ENCODE measurements around the gene ENOX1.
A peak's percentile ranks its signal among the peaks of the same experiment; 100 is the strongest.
"Not testable (repeated sequence)": the region's sequence is repeated elsewhere in the genome, so short reads cannot be mapped to it uniquely, and the experiment has no call there.

ENOX1 gene

DNA sequence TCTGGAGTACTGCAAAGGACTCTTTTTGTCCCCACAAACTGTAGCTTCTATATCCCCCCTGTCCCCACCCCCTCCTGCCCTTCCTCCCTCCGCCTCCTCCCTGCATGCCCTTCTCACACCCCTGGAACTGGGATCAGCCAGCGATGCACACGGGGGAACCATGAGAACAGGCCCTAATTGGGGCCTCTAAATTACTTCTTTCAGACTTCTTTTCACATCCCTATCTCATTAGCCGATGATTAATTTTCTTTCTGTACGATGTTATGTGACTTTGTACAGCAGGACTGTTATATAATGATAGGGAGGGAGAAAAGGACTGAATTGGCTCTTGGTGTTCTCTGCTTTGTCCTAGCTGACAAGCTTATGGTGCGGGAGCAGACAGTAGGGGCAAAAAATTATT, 415.9 kb downstream of the ENOX1 start:
- DNase-seq, result no peak

DNA sequence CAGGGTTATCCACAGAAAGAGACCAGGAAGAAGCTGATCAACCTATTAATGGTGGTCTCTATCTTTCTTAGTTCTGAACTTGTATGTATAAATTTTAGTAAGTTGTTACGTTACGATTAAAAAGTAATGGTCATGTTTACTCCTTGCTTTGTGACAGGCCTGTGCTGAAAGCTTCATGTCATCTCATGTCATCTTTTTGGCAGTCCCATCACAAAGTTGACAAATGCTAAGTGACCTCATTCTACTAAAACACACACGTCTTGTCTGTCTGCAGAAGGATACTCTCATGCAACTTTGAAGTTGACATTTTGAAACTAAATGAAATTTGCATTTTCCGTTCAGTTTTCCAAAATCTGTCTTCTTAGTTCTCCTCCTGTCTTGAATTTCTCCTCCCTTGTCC, 417.5 kb downstream of the ENOX1 start:
- no peak for DNase-seq

DNA sequence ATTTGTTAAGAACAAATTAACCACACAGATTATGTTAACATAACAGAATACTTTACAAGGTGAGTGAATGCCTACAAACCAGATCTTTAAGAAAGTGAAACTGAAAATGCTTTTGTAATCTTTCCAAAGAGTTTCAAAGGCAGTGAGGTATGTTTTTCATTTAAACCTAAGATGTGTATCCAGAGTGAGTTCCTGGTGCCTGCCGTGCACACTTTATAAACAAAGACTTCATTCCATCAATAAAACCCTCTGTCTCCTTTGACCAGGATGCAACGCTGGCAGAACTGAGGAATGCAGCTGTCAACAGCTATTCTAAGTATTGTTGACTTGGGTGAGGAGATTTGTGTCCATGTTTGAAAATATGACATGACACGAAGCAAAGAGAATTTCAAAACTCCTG, 418.8 kb downstream of the ENOX1 start:
- DNase-seq, result no peak

DNA sequence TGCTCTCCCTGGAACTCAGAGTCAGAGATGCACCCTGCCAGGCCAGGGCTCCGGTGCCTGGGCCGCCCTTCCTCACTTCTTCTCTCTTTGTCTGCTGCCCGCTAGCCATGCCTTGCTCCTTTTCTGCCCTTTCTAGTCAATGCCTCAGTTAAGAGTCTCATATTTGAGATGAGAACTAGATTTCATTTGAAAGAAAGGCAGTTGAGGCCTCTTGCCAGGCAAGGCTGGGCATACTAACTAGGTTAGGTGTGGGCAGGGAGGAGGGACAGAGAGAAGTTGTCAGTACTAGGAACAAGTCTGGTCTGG, 421.8 kb downstream of the ENOX1 start:
- DNase-seq, result no peak

DNA sequence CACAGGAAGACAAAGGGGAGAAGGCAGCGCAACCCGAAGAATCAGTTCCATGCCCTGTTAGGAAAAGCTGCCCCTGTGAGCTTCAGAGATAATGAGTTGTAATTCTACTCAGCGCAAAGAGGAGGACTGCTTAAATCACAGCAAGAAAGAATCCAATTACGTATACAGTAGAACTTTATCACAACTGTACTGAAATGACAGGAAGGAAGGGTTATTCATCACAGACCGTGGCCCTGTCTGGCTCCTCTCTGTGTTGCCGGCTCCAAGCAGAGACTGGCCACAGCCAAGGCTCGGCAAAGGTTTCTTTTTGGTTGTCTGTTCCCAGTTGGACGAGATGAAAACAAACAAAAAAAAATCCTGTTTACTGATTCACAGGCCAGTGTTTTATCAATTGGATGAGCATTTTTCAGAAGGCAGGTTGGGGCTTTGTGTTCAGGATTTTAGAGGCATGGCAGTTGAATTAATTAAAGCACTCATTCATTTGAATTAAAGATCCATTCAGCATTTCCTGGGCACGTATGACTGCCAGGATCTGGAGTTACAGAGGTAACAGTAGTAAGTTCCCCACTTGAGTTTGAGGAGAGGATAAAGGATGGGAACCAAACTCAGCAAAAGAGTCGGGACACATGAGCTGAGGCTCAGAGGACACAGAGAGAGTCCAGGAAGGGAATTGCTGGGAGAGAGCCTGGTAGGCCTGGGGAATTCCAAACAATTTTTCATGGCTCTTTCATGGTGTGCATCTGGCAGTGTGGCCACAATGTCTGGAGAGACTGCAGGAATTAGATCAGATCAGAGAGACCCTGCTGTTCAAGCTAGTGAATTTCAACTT, 422.3 kb downstream of the ENOX1 start:
- no peak for DNase-seq

DNA sequence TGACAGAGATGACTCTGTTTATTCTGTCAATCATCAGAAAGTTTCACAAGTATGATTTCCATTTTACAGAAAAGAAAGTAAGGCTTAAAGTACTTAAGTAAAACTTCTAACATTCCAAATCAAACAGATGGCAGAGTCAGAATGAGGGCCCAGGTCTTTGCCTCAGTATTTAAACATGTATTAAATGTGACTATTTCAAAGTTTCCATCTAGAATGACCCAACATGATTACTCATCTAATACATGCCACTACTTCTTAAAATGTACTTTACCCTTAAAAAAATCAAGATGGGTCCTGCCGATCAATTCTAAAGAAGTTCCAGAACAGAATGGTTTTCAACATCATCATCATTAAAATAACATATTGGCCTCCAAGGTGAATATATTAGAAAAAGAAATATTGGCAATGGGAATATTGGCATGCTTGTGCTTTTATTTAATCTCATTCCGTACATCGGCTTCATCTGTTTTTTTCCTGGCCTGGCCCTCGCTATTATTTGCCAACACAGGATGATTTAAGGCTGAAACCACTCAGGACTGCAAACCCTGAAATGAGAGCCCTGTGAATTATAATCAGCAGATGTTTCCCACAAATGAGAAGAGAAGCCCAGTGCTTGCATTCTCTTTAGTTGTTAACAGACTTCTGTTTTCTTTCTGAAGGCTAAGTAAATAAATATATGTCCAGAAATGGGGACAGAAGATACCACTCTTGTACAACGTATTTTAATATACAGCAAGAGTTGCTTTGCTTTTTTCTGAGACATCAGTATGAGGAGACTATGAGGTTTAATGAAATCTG, 423.4 kb downstream of the ENOX1 start:
- no peak for DNase-seq

DNA sequence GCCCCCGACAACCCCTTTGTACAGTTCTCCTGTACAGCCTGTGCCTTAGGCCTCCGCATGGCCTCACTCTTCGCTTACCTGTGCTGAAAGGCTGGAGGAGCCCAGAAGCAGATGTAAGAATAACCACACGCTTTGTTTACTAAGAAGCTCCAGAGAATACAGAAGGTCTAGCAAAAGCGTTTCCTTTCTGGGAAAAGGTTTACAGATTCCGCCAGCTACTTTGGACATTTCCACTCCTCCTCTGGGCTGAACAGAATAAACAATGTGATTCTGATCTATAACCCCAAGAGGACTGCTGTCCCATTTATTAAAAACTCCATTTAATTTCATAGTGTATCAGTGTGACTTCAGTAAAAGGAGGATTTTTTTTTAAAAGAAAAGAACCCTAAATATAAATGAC, 424.2 kb downstream of the ENOX1 start:
- DNase-seq, result no peak

DNA sequence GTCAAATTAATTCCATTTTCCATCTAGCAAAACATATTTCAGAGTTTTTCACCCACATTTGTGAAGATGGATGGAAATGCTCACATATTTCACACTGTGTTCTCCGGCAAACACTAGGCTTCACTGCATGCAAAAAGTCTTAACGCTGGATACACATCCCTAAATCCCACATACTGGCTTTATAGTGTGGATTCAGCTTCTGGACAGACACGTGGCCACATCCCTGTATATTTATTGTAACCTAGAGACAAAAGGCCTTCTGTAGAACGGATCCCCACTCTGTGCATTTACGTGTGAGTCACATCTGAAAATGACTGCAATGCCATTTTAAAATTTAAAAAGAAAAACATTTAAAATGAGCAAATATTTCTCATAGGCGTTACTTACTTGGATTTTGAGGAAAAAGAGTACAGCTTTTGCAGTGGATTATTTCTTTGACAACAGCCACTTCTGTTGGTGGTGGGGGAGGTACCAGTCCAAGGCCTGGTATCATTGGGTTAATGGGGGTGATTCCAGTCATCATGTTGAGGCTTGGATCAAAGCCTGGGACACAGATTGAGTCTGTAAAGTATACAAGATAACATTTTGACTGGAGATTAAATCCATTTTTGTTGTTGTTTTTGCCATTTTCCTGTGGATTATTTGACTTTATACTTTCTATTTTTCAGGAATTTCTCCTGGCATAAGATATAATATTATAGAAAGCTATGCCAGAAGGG, 425.7 kb downstream of the ENOX1 start:
- DNase-seq, result no peak

DNA sequence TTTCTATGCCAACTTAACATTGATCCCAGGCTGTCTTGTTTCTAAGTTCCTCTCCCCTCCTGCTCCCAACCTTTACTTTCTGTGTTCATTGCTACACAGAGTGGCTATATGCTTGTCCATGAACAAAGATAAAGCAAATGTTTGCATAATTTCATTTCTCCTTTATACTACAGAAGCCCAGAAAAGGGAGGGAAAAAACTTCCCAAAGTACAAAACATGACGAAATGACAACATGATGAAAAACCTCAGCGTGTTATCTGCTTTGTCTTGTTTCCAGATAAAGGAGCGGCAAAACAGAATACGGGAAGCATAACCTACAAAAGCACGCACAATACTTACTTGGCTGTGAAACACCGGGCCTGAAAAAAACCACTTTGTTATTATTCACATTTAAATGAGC, 426.6 kb downstream of the ENOX1 start:
- DNase-seq, result no peak

DNA sequence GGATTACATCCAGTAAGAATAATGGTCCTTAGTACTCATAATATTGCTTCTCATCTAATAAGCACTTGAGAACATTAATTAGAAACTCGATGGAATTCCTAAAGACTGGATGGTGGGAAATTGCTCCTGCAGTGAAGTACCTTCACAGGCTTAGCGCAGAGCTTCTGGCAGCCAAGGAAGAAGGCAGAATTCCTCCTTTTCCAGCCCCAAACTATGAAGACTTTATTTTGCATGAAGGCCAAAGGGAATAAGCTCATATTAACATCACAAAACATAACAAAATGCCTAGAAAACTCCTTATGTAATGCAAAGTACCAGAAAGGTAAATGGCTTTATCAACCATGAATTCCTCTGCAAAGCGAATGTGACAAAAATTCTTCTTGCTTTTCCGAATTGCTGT, 427.2 kb downstream of the ENOX1 start:
- DNase-seq, result no peak

DNA sequence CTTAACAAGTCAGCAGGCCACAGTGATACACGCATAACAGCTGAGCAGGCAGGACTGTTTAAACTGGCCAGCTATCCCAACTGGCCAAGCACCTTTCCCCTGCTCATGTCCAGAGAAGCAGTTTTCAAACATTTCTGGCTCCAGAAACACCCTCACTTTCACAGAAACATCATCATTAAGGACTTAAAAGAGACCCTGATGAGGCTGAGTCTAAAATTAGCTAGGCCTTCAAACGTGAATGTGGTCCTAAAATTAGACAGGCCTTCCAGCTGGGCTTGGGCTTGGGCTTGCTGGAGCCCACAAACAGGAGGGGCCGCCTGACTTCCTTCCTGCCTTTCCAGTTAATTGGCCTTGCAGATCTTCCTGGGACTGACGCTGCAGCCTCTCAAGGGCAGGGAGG, 429.2 kb downstream of the ENOX1 start:
- DNase-seq, result no peak

DNA sequence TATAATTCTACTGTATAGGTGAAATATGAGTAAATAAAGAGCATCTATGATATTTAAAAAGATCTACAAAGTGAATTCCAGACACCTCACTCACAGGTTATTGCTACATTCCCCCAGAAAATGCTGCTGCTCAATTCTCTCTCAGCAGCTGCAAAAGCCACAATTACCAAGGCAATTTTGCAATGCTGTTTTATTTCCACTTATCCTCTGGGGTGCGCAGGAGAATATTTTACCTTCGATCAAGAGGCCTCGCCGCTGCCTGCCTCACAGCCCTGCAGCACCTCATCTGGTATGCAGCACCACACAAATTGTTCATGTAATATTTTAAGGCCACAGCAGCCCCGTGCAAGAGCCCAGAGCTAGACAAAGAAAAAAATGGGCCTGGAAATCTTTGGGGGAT, 430.2 kb downstream of the ENOX1 start:
- no peak for DNase-seq

DNA sequence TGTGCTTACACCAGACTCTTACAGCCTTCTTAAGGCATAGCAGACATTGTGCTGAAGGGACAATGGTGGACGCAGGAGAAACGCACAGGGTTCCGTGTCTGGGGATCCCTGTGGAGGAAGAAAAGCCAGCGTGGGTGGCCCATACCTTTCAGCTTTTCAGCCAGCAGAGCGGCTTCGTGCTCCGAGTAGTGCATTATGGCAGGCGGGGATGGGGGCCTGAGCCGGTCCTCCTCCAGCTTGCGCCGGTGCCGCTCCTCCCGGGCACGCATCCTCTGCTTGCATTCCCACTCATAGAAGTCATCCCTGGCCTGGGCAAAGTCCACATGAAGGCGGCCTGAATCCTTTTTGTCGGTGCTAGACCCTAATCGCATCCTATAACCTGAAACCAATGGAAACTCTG, 431.0 kb downstream of the ENOX1 start:
- no peak for DNase-seq

DNA sequence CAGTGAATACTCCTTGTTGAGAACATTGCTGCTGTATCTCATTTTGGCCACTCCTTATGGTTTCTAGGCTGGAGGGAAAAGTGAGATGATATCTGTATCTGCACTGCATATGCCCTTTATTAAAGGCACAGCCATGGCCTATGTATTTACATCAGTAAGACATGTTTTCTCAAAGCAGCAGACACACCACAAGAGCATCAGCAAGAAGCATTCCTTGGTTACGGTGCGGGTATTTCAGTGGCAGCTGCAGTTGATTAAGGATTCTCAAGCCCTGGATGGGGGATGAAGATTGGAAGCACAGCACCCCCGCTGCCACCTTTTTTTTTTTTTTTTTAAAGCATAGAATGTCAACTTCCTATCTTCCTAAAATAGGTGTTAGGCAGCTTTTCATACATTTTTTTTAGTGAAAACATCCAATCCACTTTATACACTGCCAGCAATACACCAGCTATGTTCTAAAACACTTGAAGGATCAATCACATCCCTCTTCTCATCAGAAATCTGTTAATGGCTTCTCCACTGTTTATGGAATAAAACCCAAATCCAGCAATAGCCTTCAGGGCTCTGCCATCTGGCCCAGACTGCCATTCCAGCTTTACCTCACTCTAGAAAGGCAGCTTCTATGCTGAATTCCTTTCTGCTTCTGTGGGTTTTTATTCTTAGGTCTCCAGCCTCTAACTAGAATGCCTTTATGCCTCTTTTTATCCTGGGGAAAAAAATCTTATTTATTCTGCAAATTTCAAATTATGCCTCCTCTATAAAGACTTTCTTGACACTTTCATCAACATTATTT, 432.4 kb downstream of the ENOX1 start:
- no peak for DNase-seq

DNA sequence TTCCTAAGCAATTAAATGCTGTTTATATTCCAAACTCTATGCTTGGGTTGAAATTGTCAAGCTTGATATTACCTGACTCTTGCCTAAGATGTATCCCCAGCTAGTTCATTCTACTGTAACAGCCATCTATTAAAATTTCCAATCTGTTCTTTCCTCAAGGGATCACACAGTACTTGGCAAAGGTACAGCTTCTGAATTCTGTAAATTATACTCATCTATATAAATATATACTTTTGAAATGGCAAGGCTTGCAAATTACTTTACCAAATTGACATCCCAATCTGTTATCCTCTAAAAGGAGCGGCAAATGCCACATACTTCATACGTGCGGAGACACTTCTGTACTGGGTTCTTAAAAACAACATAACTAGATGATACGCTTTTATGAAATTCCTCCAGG, 433.1 kb downstream of the ENOX1 start:
- no peak for DNase-seq

DNA sequence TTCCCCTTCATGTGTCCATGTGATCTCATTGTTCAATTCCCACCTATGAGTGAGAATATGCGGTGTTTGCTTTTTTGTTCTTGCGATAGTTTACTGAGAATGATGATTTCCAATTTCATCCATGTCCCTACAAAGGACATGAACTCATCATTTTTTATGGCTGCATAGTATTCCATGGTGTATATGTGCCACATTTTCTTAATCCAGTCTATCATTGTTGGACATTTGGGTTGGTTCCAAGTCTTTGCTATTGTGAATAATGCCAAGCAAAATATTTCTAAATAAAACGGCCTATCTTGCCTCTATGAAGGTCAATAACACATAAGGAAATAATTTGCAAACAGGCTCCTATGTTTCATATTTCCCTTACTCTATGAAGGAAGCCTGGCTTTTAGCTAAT, 435.2 kb downstream of the ENOX1 start:
- not testable (repeated sequence) for DNase-seq

DNA sequence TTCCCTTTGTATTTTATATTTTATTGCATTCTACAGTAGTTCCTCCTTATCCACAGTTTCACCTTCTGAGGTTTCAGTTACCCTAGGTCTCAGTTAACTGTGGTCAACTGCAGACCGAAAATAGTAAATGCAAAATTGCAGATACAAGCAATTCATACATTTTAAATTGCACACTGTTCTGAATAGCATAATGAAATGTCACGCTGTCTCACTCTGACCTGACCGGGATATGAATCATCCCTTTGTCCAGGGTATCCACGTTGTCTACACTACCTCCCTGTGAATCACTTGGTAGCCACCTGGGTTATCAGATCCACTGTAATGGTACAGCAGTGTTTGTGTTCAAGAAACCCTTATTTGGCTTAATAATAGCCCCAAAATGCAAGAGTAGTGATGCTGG, 438.4 kb downstream of the ENOX1 start:
- DNase-seq, result peak; percentile 64

DNA sequence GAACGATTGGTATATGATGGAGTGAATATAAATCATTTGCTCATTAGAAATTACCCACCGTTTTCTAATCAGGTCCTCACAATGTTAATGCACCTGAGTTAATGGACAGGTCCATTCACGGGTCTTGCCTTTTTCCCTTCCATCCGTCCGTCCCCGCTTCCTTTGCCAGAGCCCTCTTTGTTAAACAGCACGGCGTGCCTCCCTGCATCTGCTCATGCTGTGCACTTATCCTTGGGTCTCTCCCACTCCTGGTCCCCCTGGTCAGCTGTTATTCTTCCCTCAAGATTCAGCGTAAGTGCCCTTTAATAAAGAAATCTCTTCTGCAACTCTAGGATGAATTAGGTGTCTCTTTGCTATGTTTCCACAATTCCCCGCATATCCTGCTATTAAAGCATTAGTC, 438.9 kb downstream of the ENOX1 start:
- peak; percentile 68 for DNase-seq

DNA sequence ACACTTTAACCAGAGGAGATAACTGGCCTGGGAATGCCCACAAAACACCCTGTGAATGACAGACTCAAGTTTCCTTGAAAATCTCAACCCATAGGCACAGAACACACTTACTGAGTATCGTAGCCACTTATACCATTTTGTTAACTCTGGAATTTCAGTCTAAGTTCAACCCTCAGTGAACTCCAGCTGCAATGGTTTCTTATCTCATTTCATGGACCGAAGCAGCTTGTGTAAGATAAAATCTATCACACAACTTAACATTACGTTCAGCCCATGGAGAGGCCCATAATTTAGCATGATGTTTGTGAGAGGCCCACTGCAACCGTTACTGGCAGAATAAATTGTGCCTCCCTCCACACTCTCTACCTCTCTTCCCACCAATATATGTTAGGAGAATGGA, 440.3 kb downstream of the ENOX1 start:
- DNase-seq, result no peak

DNA sequence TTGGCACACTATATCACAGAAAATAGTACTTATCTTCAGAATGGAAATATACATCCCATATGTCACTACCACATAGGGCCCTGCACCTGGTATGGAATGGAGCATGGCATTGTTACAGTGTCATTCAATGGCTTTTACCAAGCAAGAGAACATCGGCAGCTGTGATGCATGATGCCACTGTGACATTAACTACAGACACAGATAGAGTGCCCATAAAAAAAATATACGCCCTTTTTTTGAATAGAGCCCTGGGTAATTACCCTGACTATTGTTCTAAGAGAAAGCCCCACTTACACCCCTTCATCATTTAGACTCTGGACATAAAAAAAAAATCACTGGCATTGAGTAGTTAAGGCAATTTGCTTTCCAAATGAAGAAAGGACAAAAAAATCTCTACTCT, 443.1 kb downstream of the ENOX1 start:
- DNase-seq, result no peak

DNA sequence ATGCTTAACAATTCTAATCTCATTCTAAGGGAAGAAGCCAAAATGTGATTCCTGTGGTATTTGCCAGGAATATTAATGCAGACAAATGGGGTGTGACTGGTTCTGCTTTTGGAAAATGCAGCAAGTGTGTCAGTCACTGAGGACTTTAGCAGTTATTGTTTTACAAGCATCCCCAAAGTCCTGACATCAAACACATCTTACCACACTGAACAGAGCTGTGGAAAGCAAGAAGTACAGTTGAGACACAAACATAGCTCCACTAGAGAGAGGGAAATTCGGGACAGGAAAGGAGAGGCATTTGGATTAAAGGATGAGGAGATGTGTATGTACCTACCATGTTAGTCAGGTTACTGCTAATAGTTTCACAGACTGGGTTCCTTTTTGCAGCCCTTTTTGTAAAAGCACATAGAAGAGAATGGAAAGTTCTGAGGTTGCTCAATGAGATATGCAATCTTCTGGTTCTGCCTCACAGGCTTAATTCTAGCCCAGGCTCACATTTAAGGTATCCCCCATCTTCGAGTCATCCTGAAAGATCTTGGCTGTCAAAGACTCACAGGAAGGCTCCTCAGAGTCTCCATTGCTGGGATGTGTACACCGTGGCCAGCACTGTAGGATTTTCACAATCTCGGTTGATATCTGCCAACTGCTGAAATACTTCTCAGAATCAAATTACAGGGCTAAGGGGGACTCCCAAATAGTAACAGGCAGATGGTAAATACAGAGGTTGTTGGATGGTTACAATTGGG, 446.8 kb downstream of the ENOX1 start:
- no peak for DNase-seq

DNA sequence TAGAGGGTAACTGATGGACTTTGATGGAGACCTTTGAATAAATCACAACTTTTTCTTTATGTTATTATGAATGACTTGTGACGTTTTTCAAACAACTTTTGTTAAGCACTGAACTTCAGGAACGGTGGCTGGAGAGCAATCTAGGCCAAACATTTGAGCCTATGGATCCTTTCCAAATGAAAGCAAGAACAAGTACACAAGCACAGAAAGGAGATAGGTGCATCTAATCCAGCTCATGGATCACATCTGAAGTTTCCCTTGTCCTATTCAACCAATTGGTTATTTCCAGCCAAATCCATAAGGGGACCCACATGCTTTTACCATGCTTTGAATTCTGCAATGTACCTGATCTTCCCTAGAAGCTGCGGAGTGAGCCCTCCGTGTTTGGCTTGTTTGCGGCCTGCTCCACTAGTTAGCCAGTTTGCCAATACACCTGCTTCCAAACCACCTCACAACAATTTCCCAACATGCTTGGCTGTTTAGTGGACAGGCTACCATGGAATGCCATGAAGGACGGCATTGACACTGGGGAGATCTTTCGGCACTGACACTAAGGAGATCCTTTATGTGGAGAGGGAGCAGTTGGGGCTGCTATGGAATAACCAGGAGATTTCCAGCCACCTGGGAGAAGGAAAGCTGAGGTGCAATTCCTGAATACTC, 447.5 kb downstream of the ENOX1 start:
- DNase-seq, result no peak
